ENCODE results near the gene FAM3C. TPM values are rescaled to one million over a fixed set of nuclear protein-coding genes. Genes with fewer than 3 reads are reported as not detected.

The FAM3C gene
- total and polyA plus RNA-seq, 10 of the 15 experiments (the other 5 are each of a cell fraction or from before 2014, with no cell fraction given) = 11.0 to 110 (median 27.8) TPM

DNA sequence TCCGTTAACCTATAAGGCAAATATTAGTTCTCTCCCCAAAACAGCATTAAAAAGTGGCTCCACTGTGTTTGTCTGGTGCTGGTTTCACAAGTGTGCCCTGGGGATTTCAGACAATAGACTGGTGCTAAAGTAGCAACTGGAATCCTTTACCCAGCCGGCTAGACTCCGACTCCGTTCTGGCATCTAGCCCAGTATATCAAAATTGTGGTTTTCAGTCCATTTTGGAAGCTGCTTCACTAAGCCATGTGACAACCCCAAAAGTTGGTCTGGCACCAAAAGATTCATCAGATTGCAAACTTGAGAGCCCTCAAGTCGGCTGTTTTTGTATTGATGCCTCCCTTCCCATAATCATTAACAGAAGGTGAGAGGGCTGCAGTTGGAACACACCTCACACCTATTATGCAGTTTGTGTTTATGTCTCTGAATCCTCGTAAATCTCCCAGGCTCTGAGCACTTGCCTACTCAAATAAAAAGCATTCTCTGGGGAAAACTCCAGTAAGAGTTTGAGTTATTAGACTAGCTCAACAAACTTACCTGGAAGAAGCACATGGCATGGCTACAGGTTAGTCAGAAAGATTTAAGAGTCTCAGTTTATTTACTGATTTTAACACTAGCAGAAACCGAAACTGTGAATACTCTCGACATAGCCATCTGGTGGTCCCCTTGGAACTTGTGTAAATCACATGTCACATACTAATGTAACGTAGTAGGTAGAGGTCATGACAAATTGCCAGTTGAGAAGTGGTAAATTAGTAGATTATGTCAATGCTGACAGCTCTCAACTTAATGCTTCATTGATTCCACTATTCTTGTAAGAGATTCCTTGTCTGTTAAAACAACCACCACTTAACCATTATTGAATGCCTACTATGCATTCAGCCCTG is 82.1 kb downstream of the FAM3C start (continued):
- TF ChIP-seq ZNF24 (IDR thresholded peaks at IDR 0.05) = 0 out of 2 replicates have a peak, but pooled peaks have one; percentile 27
- no peak for TF ChIP-seq ZNF384 (IDR thresholded peaks at IDR 0.05; ENCODE audit: borderline replicate concordance, low read depth, low read length)
- TF ChIP-seq SIN3A (IDR thresholded peaks at IDR 0.05; ENCODE audit: low read depth, low read length) = no peak
- TF ChIP-seq ATF7 (IDR thresholded peaks at IDR 0.05; ENCODE audit: low read depth) = peak; percentile 86
- TF ChIP-seq BMI1 (IDR thresholded peaks at IDR 0.05; ENCODE audit: borderline replicate concordance) = peak; percentile 39; the same call in 1 of the 2 replicates
- TF ChIP-seq FOXM1 (IDR thresholded peaks at IDR 0.05; ENCODE audit: low read depth, low read length) = no peak
- TF ChIP-seq ESRRA (IDR thresholded peaks at IDR 0.05; ENCODE audit: low read length) = no peak
- TF ChIP-seq YBX1 (IDR thresholded peaks at IDR 0.05) = no peak
- TF ChIP-seq FOS (IDR thresholded peaks at IDR 0.05; ENCODE audit: borderline replicate concordance, extremely low read depth, insufficient read length) = no peak
- peak; percentile 45 for TF ChIP-seq MXI1 (IDR thresholded peaks at IDR 0.05; ENCODE audit: low read depth, low read length)
- TF ChIP-seq, protein P1, sequence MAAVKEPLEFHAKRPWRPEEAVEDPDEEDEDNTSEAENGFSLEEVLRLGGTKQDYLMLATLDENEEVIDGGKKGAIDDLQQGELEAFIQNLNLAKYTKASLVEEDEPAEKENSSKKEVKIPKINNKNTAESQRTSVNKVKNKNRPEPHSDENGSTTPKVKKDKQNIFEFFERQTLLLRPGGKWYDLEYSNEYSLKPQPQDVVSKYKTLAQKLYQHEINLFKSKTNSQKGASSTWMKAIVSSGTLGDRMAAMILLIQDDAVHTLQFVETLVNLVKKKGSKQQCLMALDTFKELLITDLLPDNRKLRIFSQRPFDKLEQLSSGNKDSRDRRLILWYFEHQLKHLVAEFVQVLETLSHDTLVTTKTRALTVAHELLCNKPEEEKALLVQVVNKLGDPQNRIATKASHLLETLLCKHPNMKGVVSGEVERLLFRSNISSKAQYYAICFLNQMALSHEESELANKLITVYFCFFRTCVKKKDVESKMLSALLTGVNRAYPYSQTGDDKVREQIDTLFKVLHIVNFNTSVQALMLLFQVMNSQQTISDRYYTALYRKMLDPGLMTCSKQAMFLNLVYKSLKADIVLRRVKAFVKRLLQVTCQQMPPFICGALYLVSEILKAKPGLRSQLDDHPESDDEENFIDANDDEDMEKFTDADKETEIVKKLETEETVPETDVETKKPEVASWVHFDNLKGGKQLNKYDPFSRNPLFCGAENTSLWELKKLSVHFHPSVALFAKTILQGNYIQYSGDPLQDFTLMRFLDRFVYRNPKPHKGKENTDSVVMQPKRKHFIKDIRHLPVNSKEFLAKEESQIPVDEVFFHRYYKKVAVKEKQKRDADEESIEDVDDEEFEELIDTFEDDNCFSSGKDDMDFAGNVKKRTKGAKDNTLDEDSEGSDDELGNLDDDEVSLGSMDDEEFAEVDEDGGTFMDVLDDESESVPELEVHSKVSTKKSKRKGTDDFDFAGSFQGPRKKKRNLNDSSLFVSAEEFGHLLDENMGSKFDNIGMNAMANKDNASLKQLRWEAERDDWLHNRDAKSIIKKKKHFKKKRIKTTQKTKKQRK (IDR thresholded peaks at IDR 0.05; ENCODE audit: low read depth, low read length) = no peak
- TF ChIP-seq SMAD1 (IDR thresholded peaks at IDR 0.05; ENCODE audit: low read depth, partially characterized antibody) = no peak
- TF ChIP-seq, protein P2, sequence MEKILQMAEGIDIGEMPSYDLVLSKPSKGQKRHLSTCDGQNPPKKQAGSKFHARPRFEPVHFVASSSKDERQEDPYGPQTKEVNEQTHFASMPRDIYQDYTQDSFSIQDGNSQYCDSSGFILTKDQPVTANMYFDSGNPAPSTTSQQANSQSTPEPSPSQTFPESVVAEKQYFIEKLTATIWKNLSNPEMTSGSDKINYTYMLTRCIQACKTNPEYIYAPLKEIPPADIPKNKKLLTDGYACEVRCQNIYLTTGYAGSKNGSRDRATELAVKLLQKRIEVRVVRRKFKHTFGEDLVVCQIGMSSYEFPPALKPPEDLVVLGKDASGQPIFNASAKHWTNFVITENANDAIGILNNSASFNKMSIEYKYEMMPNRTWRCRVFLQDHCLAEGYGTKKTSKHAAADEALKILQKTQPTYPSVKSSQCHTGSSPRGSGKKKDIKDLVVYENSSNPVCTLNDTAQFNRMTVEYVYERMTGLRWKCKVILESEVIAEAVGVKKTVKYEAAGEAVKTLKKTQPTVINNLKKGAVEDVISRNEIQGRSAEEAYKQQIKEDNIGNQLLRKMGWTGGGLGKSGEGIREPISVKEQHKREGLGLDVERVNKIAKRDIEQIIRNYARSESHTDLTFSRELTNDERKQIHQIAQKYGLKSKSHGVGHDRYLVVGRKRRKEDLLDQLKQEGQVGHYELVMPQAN (conservative IDR thresholded peaks at IDR 0.05) = no peak
- TF ChIP-seq, protein P3, sequence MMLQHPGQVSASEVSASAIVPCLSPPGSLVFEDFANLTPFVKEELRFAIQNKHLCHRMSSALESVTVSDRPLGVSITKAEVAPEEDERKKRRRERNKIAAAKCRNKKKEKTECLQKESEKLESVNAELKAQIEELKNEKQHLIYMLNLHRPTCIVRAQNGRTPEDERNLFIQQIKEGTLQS (IDR thresholded peaks at IDR 0.05; ENCODE audit: borderline replicate concordance, extremely low read depth, low read depth, low read length) = no peak
- TF ChIP-seq KDM1A (IDR thresholded peaks at IDR 0.05; ENCODE audit: borderline replicate concordance) = no peak
- no peak for TF ChIP-seq PAX8 (IDR thresholded peaks at IDR 0.05)
- TF ChIP-seq NFYA (IDR thresholded peaks at IDR 0.05; ENCODE audit: borderline replicate concordance, low read depth, low read length) = no peak
- TF ChIP-seq, protein P4, sequence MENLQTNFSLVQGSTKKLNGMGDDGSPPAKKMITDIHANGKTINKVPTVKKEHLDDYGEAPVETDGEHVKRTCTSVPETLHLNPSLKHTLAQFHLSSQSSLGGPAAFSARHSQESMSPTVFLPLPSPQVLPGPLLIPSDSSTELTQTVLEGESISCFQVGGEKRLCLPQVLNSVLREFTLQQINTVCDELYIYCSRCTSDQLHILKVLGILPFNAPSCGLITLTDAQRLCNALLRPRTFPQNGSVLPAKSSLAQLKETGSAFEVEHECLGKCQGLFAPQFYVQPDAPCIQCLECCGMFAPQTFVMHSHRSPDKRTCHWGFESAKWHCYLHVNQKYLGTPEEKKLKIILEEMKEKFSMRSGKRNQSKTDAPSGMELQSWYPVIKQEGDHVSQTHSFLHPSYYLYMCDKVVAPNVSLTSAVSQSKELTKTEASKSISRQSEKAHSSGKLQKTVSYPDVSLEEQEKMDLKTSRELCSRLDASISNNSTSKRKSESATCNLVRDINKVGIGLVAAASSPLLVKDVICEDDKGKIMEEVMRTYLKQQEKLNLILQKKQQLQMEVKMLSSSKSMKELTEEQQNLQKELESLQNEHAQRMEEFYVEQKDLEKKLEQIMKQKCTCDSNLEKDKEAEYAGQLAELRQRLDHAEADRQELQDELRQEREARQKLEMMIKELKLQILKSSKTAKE (IDR thresholded peaks at IDR 0.05; ENCODE audit: low read depth, poor library complexity, severe bottlenecking) = no peak
- TF ChIP-seq SMAD5 (IDR thresholded peaks at IDR 0.05; ENCODE audit: low read depth) = no peak
- no peak for TF ChIP-seq CREM (IDR thresholded peaks at IDR 0.05; ENCODE audit: low read depth)
- no peak for TF ChIP-seq TCF7 (IDR thresholded peaks at IDR 0.05; ENCODE audit: borderline replicate concordance)
- TF ChIP-seq SUZ12 (IDR thresholded peaks at IDR 0.05; ENCODE audit: unreplicated experiment) = no peak
- peak; percentile 60 for TF ChIP-seq DPF2 (IDR thresholded peaks at IDR 0.05)

All from GM12878 (cell line).